Activated CD8-positive, alpha-beta T cell treated with anti-CD3 and anti-CD28 coated beads for 36 hours (primary cell): Measurements from ENCODE around the gene MMP21. TPM values are rescaled to one million over a fixed set of nuclear protein-coding genes. Genes with fewer than 3 reads are reported as not detected.

Experiments
- ATAC-seq: fragments of 200-7000 bp; cut with Tn5 transposase; one replicate; pipeline ENCODE4 v1.10.0; 2021; ENCODE audit warnings: mild to moderate bottlenecking, moderate library complexity
- CTCF ChIA-PET: fragments of 350-600 bp; sonication (Branson Sonifier 250); formaldehyde crosslinking; loops from one replicate; lab custom pipeline; 2021; ENCODE audit warnings: antibody characterized with exemption; lab: Charles Lee
- POLR2A ChIA-PET: fragments of 350-600 bp; sonication (Branson Sonifier 250); formaldehyde crosslinking; loops from one replicate; lab custom pipeline; 2021; ENCODE audit warnings: antibody characterized with exemption; lab: Charles Lee
- DNase-seq: peaks from one replicate; pipeline ENCODE4 v3.0.0-alpha.2; 2020
- H3K27ac Mint-ChIP-seq: one replicate; pipeline ENCODE4 v1.8.0; 2021; ENCODE audit warnings: mild to moderate bottlenecking, mixed read lengths
- H3K27me3 Mint-ChIP-seq: one replicate; pipeline ENCODE4 v1.8.0; 2021; ENCODE audit warnings: mixed read lengths
- H3K36me3 Mint-ChIP-seq: one replicate; pipeline ENCODE4 v1.8.0; 2021; ENCODE audit warnings: low read depth, mixed read lengths
- H3K4me1 Mint-ChIP-seq: one replicate; pipeline ENCODE4 v1.8.0; 2021; ENCODE audit warnings: low read depth, mixed read lengths
- H3K4me3 Mint-ChIP-seq: one replicate; pipeline ENCODE4 v1.8.0; 2021; ENCODE audit warnings: mild to moderate bottlenecking, moderate library complexity, mixed read lengths
- H3K9me3 Mint-ChIP-seq: one replicate; pipeline ENCODE4 v1.8.0; 2021; ENCODE audit warnings: mixed read lengths
- CTCF ChIP-seq: fragments of 200-600 bp; IDR thresholded peaks from one replicate; pipeline ENCODE4 v1.8.0; 2022; ENCODE audit warnings: antibody characterized with exemption, mild to moderate bottlenecking
- intact Hi-C: fragments of 100-400 bp; cut with micrococcal nuclease; formaldehyde crosslinking; loops from one replicate; pipeline ENCODE4 v1.10.0; 2022
- total RNA-seq, 2 experiments: library from RNA; stranded (reverse); gene quantifications; one replicate each; pipeline ENCODE4 v1.2.3, GENCODE V29; 2021

Gene MMP21
- total RNA-seq, 2 experiments from 2014 or later, result not detected

DNA sequence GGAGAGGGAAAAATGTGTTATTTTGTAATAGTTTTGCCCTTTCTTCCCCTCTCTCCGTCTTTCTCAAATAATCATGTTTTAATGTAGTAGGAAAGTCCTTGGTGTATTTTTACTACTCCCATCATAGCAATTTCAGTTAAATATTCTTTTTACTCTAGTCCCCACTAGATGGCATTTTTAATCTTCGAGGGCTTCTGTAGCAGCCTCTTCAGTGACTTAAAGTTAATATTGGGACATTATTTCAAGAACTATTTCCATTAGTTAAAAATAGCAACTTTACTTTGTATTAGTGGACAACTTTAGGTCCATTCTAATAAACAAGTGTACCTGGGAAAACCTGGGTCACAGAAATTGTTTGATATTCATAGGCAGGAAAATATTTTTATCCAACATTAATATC, 33.2 kb downstream of the MMP21 start:
- no peak for DNase-seq
- Mint-ChIP-seq H3K27me3 (no peaks in the 10 kb centered on the region), H3K9me3 (no peaks in the 10 kb centered on the region), H3K4me3 (no peak overlapping the region), H3K36me3 (peaks cover 61% of the 10 kb centered on the region), H3K4me1 (peaks cover 2% of the 10 kb centered on the region), H3K27ac (no peak overlapping the region)
- no peak for ATAC-seq
- ChIA-PET CTCF (no interaction called here), POLR2A (no interaction called here)
- TF ChIP-seq CTCF, result no peak
- intact Hi-C loops, result no loop called here

GRCh38 chr10:125739994-125740679, 35.5 kb downstream of the MMP21 start:
- POLR2A ChIA-PET, result interaction anchor here (0.6 kb wide), 1 partner anchor 11 kb away, joined by 4 read pairs; no protein-coding TSS in a partner anchor

GRCh38 chr10:125738206-125738605, 37.4 kb downstream of the MMP21 start:
- H3K36me3 Mint-ChIP-seq, result peaks cover 53% of the 10 kb centered on the region
- ATAC-seq (no peak), DNase-seq (no peak)
- TF ChIP-seq CTCF, result no peak
- POLR2A ChIA-PET, result no interaction called here
- intact Hi-C loops, result no loop called here
- H3K4me3 Mint-ChIP-seq, result no peak overlapping the region
- no peaks in the 10 kb centered on the region for H3K9me3 Mint-ChIP-seq
- no peaks in the 10 kb centered on the region for H3K4me1 Mint-ChIP-seq
- no peaks in the 10 kb centered on the region for H3K27me3 Mint-ChIP-seq
- H3K27ac Mint-ChIP-seq, result no peak overlapping the region
- CTCF ChIA-PET, result interaction anchor here (1.4 kb wide), 1 partner anchor 8 kb away, joined by 3 read pairs; no protein-coding TSS in a partner anchor

More at GRCh38 chr10:125739994-125740679, 35.5 kb downstream of the MMP21 start:
- H3K4me1 Mint-ChIP-seq, result no peaks in the 10 kb centered on the region
- CTCF ChIA-PET, result no interaction called here
- intact Hi-C loops, result no loop called here
- no peaks in the 10 kb centered on the region for H3K9me3 Mint-ChIP-seq
- ATAC-seq (no peak), DNase-seq (no peak)
- H3K4me3 Mint-ChIP-seq, result no peak overlapping the region
- H3K36me3 Mint-ChIP-seq, result peaks cover 61% of the 10 kb centered on the region
- no peaks in the 10 kb centered on the region for H3K27me3 Mint-ChIP-seq
- TF ChIP-seq CTCF, result no peak
- no peak overlapping the region for H3K27ac Mint-ChIP-seq

DNA sequence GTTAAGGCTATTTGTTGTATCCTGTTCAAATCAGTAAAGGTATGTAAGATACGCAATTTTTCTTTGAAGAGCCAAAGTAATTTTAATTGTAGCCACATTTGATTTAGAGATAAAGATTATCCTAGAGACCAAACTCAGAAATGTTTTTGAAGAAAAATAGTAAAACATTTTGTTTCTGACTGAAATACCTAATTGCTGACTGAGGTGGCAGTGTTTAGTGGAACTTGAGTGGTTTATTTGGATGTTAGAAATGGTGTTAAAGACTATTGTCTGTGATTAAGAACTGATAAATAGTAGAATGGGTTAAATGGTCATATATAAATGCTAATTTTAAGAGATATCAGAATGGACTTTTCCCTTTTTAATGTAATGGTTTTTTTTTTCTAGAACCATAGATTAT, 40.8 kb downstream of the MMP21 start:
- intact Hi-C loops, result no loop called here
- no peak overlapping the region for H3K4me3 Mint-ChIP-seq

More for the DNA sequence above, 40.8 kb downstream of the MMP21 start:
- peaks cover 54% of the 10 kb centered on the region for H3K36me3 Mint-ChIP-seq
- peaks cover 2% of the 10 kb centered on the region for H3K4me1 Mint-ChIP-seq
- ChIA-PET POLR2A (no interaction called here), CTCF (no interaction called here)
- DNase-seq (no peak), ATAC-seq (no peak)
- H3K9me3 Mint-ChIP-seq, result no peaks in the 10 kb centered on the region
- no peak overlapping the region for H3K27ac Mint-ChIP-seq
- H3K27me3 Mint-ChIP-seq, result no peaks in the 10 kb centered on the region
- TF ChIP-seq CTCF, result no peak
